NCI-H510A (cell line): ENCODE results near the gene GALNT15.
A peak's percentile ranks its signal among the peaks of the same experiment; 100 is the strongest.

Source experiments
- DNase-seq: peaks from one replicate; lab custom pipeline; 2025; lab: John Stamatoyannopoulos, UW

The GALNT15 gene

DNA sequence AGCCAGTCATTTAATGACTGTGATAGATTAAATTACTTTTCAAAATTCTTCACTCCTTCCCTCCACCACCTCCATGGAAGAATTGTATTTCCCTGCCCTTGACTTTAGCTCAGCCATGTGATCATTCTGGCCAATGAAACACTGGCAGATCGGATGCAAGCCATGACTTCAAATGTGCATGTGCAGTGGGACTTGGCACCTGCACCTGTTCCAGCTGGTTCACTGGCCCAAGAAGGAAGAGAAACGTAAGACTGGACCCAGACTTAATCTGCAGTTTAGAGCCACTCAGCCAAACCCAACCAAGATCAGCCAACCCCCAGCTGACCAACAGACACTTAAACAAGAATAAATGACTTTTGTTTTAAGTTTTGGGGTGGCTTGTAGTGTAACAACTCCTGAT is 78.5 kb downstream of the GALNT15 start:
- no peak for DNase-seq

DNA sequence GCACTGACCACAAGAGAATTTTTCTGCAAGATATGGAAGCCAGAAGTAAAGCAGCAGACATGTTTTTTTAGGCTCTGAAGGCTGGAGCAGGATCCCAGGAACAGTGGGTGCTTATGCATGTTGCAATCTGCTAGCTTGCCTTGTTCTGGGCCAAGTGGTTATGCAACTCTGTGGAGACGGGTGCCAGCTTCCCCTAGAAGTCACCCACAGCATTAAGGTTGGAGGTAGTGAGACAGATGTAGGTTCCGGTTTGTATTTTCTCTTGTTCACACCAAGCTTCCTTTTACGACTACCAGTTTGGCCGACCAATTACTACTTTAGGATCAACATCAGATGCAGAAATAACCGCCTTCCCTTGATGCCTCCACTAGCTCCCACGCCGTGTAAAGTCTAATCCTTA is 79.1 kb downstream of the GALNT15 start:
- no peak for DNase-seq

DNA sequence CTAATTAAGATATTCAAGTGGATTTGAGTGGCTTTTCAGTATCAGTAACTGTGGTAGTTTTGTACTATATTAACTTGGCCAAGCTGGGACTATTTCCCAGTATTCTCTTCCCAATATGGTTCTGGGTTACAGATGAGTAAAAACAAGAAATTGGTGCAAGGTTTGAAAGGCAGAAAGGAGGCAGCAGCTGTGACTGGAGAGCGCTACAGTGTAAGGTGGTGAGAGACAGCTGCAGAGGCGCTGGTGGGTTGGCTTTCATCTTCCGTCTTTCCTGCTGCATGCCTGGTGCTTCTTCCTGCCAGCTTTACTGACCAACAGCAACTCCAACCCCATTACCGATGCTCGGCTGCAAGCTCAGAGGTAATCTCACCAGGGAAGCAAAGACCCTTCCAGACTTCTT is 80.4 kb downstream of the GALNT15 start:
- DNase-seq, result no peak

DNA sequence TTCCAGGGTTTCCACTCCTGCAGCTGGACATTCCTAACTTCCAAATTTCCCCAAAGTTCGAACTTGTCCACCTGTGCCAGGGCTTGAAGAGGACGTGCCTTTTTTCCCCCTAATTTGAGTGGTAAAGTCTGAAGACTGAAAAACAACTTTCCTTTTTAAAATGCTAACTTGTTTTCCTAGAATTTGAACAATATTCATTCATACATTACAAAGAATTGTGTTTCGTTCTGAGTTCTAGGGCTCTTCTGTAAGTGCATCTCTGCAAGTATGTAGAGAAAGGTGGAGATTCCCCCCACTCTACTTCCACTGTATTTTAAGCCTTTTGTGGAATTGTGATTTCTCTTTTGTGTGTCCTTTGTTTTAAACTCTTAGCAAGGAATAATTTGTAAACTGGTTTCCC is 80.8 kb downstream of the GALNT15 start:
- no peak for DNase-seq

DNA sequence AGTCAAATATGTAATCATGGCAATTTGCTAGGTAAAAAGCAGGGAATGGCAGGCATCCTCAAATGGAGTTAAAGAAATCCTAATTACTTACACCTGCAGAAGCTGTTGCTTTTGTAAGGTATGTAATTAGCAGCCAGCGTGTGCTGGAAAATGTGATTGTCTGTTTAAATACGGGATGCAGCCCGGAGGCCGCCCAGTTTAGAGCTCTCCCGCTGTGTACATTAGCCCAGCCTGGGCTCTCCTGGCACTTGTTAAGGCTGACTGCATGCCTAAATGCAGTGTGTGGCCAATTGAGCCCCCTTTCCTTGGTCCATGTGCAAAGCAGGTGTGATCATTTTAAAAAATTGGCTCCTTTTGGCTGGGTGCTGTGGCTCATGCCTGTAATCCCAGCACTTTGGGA is 81.2 kb downstream of the GALNT15 start:
- no peak for DNase-seq

DNA sequence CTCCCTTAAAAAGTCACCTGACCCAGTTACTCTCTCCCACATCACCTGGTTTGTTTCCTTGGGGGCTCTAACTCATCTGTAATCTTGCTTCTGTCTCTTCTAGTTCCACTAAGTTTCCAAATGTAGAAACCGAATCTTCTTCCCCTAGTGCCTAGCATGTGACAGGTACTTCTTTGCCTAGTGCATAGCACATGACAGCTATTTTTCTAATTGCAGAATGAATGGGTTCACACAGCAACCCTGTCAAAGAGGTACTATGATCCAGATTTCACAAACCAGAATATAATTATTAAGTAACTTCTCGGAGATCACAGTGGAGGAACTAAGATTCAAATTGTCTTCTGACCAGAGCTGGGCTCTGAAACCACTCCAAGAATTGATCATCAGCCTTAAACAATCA is 82.8 kb downstream of the GALNT15 start:
- DNase-seq, result no peak

DNA sequence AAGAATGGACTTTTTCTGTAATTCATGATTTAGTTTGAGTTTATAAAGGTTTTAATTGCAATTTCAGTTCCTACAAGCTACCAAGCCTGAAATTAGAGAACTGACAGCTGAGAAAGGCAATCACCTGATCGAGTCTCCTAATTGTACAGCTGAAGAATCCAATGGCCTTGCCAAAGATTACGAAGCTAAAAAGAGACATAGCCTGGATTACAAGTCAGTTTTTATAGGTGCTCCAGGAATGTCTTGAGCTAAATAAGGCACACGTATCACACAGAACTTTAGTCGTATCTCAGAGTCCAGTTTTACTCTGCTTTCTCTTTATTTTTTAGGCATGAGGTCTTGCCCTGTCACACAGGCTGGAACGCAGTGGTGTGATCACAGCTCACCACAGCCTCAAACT is 83.7 kb downstream of the GALNT15 start:
- DNase-seq, result no peak

DNA sequence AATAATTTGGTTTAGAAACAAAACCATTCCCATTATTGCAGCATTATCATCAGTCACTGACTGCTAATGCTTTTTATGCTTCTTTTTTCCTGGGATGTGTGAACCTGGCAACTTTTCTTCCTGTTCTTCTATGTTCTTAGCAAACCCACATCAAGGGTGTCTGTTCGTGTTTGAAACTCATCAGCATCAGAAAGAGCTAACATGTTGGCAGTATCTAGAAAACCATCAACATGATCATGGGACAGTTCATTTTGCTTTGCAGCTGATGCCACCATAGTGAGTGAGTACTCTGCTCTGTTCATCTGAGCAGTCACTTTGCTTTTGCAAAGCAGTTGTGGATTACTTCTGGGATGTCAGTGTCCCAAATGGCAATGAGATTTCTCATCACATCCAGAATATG is 84.4 kb downstream of the GALNT15 start:
- no peak for DNase-seq

DNA sequence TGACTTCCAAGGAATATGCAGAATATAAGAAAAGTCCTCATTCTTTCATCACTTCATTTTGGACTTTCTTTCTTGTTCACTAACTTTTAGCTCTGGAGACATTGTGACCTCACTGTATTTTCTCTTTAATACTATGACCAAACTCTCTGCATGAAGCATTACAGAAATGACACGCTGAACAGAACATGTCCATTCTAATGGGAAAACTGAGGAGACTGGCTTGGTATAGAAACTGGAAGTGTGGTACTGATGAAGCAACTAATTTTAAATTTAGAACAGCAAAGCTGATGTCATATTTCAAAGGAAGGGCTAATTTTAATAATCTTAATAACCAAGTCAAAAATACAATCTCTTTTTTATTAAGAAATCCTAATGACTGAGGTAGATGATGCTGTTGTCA is 85.6 kb downstream of the GALNT15 start:
- no peak for DNase-seq

DNA sequence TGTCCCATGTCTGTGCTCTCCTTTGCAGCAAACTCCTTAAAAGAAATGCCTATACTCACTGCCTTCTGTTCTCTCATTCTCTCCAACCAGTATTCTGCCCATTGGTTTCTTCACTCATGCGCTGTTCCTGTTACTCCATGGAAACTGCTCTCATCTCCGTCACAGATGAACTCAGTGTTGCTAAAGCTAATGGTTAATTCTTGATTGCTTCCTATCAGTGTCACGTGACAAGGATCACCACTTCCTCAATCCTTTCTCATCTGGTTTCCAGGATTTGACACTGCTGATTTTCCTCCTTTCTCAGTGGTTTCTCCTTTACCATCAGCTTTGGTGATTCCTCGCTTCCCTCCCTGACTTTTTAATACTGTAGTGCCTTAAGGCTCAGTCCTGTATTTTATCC is 87.7 kb downstream of the GALNT15 start:
- no peak for DNase-seq

DNA sequence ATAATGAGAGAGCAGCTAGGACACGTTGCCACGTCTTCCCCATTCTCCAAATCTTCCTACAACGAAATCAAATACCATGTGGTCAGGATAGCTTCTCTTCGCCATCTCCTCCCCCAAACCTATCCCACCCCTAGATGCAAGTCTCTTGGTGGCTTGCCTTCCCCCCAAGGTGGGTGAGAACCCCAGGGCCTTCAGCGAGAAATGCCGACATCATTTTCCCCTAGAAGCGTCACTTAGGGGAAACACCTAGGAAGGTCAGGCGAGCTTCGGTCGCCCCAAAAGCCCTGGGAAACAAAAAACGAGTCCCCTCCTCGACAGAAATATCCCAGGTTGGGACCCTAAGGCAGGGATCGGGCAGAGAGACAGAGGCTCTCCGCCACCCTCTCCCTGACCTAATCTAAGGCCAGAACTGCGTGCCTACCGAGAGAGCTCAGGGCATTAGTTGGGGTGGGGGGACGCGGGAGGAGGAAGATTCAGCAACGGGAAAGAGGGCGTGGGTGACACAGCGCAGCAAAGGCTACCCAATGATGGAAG is 89.8 kb downstream of the GALNT15 start:
- no peak for DNase-seq

DNA sequence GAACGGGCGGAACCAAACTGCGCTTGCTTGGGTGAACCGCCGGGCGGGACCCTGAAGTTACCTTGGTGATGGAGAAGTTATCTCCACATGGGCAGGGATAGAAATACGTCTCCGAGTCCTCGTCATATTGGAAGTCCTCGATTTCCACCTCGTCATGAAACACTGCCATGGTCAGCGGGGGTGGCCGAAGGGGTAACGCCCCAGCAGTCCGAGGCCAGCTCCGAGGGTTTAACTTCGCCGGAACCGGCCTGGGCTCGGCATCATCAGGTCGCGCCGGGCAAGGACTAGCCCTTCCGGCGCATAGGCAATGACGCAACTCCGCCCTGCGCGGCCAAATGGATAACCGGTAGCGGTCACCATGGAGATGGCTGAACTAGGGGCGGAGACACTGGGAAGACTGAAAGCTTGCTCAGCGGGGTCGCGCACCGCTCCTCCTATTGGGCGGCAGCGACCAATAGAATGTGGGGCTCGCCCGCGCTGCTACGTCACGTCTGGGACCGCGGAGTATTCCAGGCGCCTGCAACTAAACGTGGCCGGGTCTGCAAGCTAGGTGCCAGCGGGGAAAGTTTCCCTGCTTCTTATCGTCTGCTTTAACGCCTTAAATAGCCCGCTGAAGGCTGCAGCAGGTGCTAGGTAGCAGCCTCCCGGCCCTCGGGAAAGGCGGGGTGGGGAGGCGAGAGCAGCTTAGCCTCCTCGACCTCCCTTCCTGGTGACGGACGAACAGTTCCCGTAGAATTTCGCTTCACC is 90.4 kb downstream of the GALNT15 start, which contains the start of the genes DPH3 and OXNAD1:
TSS of gene DPH3 (minus strand) at position 236 of the 747 bp plus-strand sequence. CDS start at position 169, 67 bp downstream.
TSS of gene OXNAD1 (plus strand) at position 505 of the 747 bp plus-strand sequence. CDS start 5,741 bp downstream, outside the sequence.
- DNase-seq, result peak; percentile 97

DNA sequence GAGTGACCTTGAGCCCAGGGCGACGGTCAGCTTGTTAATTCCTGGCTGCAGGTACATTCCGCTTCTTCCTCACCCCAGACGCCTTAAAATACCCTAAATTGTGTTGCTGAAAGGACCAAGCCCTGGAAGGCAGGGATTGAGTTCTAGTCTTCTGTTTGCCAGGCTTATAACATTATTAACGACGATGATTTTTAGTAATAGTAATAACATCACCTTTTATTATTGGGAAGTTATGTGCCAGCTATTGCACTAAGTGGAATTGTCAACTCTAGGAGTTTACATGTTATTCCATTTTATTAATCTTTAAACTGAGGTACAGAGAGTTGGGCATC is 90.9 kb downstream of the GALNT15 start:
- DNase-seq, result no peak

DNA sequence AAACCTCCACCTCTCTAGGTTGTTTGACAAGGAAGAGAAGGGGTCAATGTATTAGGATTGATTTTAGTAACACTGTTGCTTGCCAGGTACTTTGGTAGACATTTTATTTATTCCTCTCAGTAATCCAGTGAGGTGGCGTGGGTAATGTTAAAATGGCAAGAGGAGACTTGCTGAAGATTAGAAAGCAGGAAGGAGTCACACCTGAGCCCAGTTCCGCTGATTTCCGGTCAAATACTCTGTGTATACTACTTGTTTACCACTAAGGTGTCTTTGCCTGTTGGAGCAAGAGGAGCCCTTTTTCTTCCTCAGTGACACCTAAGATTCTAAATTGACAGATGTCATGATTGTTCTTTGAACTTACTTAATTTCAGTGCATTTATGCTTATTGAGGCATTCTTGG is 92.2 kb downstream of the GALNT15 start:
- DNase-seq, result no peak

DNA sequence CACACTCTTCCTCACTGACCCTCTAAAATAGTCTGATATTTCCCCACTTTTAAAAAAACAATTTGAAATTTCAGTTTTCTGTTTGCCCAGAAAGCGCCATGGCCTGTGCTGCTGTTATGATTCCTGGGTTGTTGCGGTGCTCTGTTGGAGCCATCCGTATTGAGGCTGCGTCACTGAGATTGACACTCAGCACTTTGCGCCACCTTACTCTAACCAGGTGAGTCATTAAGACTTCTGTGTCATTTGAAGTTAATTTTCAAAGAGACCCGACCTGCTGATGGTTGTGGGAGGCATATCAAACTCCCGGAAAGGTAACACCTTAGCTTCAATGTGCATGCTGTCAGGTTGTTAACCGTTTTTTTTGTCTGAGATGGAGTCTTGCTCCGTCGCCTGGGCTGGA is 96.4 kb downstream of the GALNT15 start:
- DNase-seq, result no peak

DNA sequence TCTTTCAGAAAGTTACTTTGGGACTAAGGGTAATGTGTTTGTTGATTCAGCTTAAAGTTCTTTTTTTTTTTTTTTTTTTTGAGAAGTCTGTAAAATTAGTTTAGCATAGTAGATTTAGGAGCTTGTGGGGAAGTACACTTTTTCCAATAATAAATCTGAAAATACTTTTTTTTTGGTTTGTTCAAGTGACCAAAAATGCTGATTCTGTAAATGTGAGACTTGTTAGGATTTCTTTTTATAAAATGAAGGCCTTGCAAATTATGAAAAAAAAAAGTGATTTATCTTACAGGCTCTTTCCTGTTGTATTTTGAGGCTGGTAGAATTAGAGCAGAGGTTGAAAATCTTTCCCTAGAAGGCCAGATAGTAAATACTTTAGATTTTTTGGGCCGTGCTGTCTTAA is 98.1 kb downstream of the GALNT15 start:
- no peak for DNase-seq

DNA sequence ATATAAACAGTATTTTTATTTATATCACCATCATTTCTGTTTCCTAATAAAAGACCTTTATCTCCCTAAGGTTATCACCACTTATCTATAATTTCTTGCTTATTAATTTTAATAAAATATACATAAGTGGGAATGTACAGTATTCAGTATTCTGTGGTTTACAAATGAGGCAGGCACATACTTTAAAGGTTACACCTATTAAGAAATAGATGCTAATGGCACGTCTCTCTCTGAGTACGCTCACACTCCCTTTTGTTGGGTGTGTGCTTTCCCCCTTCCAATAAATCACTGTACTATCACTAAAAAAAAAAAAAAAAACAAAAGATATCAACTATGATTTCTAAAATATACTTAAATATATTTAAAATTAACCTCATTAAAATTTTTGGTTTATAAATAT is 99.4 kb downstream of the GALNT15 start:
- no peak for DNase-seq

DNA sequence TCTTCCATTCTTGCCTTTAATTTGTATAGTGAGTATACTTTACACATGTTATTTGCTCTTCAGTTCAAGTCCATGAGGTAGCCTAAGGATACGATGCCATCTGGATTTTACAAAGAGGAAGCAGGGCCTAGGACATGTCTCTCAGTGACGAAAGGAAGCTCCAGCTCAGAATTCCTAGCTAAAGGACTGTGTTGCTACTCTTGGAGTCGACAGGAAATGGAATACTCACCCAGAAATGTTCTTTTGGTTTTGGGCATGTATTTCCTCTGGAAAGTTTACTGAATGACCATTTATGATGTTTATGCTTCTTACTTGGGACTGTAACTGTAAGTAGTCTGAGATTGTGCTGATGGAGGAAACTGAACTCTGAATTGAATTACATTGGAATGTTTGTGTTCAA is 103.0 kb downstream of the GALNT15 start:
- DNase-seq, result no peak

DNA sequence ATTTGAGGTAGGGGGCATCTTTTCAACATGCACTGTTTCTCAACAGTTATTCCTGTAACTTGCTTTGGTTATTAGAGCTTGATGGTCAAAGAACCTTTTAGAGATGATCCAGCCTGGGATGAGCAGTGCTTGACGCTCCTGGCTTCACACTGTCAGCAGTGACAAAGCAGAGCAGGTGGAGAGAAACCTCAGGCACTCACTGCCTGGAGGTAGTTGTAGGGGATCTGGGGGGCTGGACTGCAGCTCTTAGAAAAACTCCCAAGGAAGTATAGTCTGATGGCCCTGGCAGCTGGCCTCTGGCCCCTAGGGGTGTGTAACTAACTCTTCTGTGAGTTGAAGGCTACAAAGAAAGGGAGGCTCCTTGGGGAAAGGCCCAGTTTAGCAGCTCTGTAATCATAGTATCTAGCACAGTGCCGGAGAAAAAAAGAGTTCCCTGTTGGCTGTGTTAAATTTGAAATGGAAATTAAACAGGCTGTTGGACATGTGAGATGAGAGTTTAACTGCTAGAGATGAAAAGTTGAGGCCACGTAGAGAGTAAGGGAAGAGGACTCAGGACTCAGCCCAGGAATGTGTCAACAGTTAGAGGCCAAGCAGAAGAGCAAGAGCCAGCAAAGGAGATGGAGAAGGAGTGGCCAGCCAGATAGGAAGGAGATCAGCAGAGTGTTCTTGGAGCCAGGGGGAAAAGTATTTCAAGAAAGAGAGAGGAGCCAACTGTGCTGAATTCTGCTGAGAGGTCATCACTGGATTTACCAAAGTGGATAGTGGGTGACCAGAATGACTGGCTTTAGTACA is 104.7 kb downstream of the GALNT15 start:
- no peak for DNase-seq

DNA sequence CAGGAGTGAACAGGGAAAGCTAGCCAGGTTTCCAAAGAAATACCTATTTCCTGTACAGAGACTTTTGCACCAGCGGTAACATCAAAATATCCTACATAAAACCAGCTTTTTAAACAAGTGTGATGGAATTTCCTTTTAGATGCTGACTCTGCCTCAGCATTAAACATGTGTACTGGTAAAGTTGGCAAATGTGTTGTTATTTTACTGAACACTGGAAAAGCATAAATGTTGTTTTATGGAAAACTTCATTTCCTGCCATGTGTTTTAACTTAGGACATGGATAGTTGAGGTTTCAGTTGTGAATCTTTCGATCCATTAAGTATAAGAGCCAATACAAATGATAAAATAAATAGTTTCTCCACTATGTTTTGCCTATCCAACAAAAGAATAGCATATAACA is 106.2 kb downstream of the GALNT15 start:
- DNase-seq, result no peak
